Astrocyte of the spinal cord (primary cell): ENCODE measurements around the gene DHRS12.

Experiments
- DNase-seq: peaks from one replicate; pipeline ENCODE4 v3.0.0; 2011; ENCODE audit warnings: low read depth, low spot score
- H3K4me3 ChIP-seq: 2 replicates; pipeline ENCODE4 v1.5.1; 2011; ENCODE audit warnings: low read depth, mild to moderate bottlenecking, low read length, moderate library complexity
- in situ Hi-C: cut with HindIII; loops from 2 replicates; pipeline ENCODE4 v1.10.0; 2017; ENCODE audit warnings: low sequenced_read_pairs
- TF ChIP-seq, protein P1 (sequence below): IDR thresholded peaks from 2 replicates; pipeline ENCODE4 v1.5.1; 2012; ENCODE audit warnings: low read depth, mild to moderate bottlenecking, low read length, inconsistent platforms

The DHRS12 gene

DNA sequence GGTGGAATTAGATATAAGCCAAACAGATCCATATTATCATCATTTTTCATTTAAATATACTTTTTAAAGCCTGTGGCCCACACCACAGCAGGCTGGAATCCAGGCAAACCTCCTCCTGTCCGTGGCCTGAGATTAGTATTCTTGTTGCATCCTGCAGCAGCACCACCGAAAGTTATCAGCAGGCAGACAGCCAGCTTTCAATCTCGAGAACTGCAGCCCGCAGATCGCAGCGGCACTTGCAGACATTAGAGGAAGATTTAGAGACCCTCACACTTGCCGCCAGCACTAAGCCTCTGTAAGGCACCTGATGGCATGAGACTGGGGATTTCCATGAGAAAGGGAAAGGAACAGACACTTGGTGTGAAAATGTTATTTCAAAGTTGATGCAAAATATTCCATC lies 7.4 kb downstream of the DHRS12 start:
- TF ChIP-seq, protein P1, sequence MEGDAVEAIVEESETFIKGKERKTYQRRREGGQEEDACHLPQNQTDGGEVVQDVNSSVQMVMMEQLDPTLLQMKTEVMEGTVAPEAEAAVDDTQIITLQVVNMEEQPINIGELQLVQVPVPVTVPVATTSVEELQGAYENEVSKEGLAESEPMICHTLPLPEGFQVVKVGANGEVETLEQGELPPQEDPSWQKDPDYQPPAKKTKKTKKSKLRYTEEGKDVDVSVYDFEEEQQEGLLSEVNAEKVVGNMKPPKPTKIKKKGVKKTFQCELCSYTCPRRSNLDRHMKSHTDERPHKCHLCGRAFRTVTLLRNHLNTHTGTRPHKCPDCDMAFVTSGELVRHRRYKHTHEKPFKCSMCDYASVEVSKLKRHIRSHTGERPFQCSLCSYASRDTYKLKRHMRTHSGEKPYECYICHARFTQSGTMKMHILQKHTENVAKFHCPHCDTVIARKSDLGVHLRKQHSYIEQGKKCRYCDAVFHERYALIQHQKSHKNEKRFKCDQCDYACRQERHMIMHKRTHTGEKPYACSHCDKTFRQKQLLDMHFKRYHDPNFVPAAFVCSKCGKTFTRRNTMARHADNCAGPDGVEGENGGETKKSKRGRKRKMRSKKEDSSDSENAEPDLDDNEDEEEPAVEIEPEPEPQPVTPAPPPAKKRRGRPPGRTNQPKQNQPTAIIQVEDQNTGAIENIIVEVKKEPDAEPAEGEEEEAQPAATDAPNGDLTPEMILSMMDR, result no peak
- in situ Hi-C loops, result no loop called here
- DNase-seq, result no peak
- H3K4me3 ChIP-seq, result no peak overlapping the region

DNA sequence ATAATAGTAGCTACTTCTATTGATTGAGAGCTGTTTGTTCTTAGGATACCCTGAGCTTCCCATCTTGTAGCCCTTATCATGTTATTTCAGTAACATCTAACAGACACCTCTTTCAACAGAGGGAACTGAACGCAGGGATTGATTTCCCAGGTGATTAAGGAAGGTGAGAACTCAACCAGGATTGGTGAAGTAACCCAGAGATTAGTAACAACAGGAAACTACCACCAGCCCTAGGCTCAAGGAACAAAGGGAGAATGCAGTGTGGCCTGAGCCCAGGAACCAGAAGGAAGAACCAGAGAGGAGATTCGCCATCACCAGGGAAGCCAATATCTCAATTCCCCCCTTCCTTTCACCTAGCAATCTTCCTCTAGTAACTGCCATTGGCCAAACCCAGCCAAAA lies 8.5 kb downstream of the DHRS12 start:
- in situ Hi-C loops, result no loop called here
- TF ChIP-seq, protein P1, result no peak

DNA sequence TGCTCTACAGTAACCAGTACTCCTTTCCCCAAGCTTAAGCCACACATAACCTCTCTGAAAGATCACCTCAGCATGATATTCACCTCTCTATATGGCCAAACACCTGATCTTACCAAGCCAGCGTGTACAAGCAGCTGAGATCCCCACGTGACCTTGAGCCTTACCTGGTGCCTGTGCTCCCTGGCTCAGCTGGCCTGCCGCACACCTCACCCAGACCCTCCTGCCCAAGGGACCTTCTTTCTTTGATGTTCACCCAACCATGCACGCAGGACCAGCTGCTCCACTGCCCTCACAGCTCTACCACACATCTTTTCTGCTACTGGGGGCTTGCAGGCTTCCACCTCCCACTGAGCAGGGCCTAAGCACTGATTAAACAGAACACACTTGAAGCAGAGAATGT lies 9.0 kb downstream of the DHRS12 start:
- DNase-seq, result no peak
- no peak overlapping the region for H3K4me3 ChIP-seq

More for the DNA sequence above, 8.5 kb downstream of the DHRS12 start:
- no peak for DNase-seq
- H3K4me3 ChIP-seq, result no peak overlapping the region

DNA sequence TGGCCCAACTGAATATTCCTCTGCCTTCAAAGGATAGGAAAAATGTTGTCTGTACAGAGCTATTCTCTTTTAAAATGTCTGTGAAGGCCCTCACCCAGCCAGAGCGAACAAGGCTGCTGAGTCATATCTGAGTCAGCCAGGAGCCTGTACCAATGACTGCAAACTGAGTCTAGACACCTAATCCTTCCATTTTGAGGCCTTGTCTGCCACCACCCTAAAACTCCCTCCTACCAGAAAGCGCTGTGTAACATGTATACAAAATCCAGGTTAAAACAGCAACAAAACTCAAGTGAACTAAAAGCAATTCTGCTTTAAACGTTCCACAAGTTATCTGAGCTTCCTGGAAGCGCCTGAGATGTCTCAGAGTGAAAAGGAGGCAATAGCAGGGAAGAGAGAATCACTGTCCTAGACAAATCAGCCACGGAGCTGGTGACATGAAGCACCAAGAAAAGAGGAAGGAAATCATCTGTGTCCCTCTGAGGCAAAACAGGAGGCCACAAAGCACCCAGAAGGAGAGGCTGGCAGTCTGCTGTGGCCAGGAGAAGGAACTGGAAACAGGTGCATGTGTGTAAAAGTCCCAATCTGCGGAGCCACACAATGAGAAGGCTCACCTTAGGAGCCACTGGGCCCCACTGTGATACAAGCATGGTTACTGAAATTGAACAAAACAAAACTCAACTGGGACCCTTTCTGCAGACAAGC lies 10.2 kb downstream of the DHRS12 start:
- DNase-seq, result peak; percentile 87
- no peak overlapping the region for H3K4me3 ChIP-seq
- TF ChIP-seq, protein P1, result no peak
- in situ Hi-C loops, result no loop called here

More for the DNA sequence above, 9.0 kb downstream of the DHRS12 start:
- TF ChIP-seq, protein P1, result no peak
- in situ Hi-C loops, result no loop called here

DNA sequence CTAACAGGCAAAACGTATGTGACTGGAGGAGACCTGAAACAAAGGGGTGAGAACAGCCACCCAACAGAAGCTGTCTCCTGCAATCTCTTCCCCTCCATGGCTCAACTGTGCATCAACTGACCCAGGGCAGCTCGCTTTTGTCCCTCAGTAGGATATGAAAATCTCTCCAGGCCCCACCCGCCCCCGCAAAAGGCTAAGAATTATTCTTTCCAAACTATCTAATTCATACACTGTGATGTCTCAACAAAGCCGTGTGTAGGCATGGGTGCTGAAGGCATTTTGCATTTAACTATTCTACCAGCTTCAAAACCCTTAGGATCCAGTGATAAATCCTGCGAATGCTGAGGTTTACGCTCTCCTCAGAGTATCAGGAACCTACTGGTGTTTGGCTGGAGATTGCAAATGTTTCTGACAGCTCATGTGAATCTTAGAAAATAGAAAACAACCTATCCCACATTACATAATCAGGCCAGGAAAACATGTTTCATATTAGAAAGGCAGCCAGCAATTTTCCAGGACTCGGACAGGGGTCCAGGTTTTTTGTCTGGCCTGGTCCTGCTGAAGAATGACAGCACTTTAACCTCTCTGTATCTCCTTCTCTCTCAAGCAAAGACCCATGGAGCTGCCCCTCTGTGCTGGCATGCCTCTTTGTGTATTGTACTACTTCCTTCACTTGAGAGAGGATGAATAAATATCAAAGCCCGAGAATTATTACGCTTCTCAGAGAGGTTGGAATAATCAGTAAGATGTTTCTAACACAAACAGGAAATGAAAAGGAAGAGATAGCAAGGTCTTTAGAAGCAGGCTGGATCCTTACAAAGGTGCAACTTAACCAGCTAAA lies 17.3 kb downstream of the DHRS12 start:
- no peak for DNase-seq
- TF ChIP-seq, protein P1, result no peak
- H3K4me3 ChIP-seq, result no peak overlapping the region
- in situ Hi-C loops, result no loop called here

DNA sequence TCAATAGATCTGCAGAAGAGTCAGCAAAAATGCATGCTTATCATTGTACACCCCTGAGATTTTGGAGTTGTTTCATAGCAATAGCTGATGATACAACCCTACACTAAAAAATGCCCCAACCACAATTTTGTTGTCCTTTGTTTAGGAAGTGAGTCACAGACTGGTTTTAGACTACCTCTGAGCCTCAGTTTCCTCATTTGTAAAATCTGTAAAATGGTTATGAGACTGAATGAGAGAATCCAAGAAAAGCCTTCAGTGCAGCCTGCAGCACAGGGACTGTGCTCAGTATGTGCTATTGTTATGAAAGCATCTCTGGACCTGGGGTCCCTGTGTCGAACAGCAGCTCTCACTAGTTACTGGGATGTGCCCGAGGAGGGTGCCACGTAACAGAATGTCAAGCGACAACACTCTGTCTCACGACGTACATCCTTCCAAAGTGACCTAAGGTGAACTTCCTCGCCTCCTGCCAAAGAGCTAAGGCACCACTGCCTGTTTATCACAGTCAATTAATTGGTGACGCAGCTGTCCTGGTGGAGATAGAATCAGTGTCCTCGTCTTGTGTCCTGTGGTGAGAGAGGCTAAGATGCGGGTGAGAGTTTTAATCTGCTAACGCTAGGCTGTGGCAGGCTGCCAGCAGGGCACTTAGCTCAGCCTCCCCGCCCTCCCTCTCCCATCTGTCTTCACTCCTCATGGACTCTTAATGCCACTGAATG lies 18.1 kb downstream of the DHRS12 start:
- DNase-seq, result no peak
- no peak overlapping the region for H3K4me3 ChIP-seq
- TF ChIP-seq, protein P1, result no peak
- in situ Hi-C loops, result no loop called here
